ENCODE results near the gene BMPR1B.
A peak's percentile ranks its signal among the peaks of the same experiment; 100 is the strongest.
"Not testable (repeated sequence)": the region's sequence is repeated elsewhere in the genome, so short reads cannot be mapped to it uniquely, and the experiment has no call there.

The BMPR1B gene

GRCh38 chr4:95038791-95039190 is 281.0 kb downstream of the BMPR1B start:
- no peak for DNase-seq (ENCODE audit: low spot score)

GRCh38 chr4:95044324-95044837 is 286.6 kb downstream of the BMPR1B start:
- DNase-seq (ENCODE audit: low spot score): no peak

GRCh38 chr4:95045429-95045828 is 287.7 kb downstream of the BMPR1B start:
- DNase-seq (ENCODE audit: low spot score): no peak

- DNase-seq (ENCODE audit: low spot score): no peak
These were observed 290.5 kb downstream of the BMPR1B start for GRCh38 chr4:95048296-95048695.

- peak; percentile 12 for DNase-seq (ENCODE audit: low spot score)
These were observed 291.9 kb downstream of the BMPR1B start for GRCh38 chr4:95049551-95050233.

GRCh38 chr4:95050980-95051701 is 293.4 kb downstream of the BMPR1B start:
- DNase-seq (ENCODE audit: low spot score): no peak

- DNase-seq (ENCODE audit: low spot score): no peak
These were observed 293.9 kb downstream of the BMPR1B start for GRCh38 chr4:95051702-95052020.

- DNase-seq (ENCODE audit: low spot score): no peak
These were observed 301.2 kb downstream of the BMPR1B start for GRCh38 chr4:95058991-95059390.

GRCh38 chr4:95059663-95060062 is 301.9 kb downstream of the BMPR1B start:
- no peak for DNase-seq (ENCODE audit: low spot score)

- no peak for DNase-seq (ENCODE audit: low spot score)
These were observed 303.5 kb downstream of the BMPR1B start for GRCh38 chr4:95061220-95061619.

GRCh38 chr4:95061801-95062200 is 304.0 kb downstream of the BMPR1B start:
- not testable (repeated sequence) for DNase-seq (ENCODE audit: low spot score)

GRCh38 chr4:95066050-95066449 is 308.3 kb downstream of the BMPR1B start:
- no peak for DNase-seq (ENCODE audit: low spot score)

- no peak for DNase-seq (ENCODE audit: low spot score)
These were observed 310.6 kb downstream of the BMPR1B start for GRCh38 chr4:95068401-95068800.

GRCh38 chr4:95068818-95069478 is 311.2 kb downstream of the BMPR1B start:
- DNase-seq (ENCODE audit: low spot score): no peak

GRCh38 chr4:95071851-95072250 is 314.1 kb downstream of the BMPR1B start:
- DNase-seq (ENCODE audit: low spot score): no peak

- no peak for DNase-seq (ENCODE audit: low spot score)
These were observed 315.9 kb downstream of the BMPR1B start for GRCh38 chr4:95073646-95074045.

GRCh38 chr4:95077864-95078263 is 320.1 kb downstream of the BMPR1B start:
- DNase-seq (ENCODE audit: low spot score): no peak

GRCh38 chr4:95080969-95081368 is 323.2 kb downstream of the BMPR1B start:
- no peak for DNase-seq (ENCODE audit: low spot score)

- no peak for DNase-seq (ENCODE audit: low spot score)
These were observed 326.8 kb downstream of the BMPR1B start for GRCh38 chr4:95084584-95084983.

- DNase-seq (ENCODE audit: low spot score): no peak
These were observed 327.5 kb downstream of the BMPR1B start for GRCh38 chr4:95085124-95085833.

GRCh38 chr4:95086551-95086950 is 328.8 kb downstream of the BMPR1B start:
- no peak for DNase-seq (ENCODE audit: low spot score)

- DNase-seq (ENCODE audit: low spot score): peak; percentile 8
These were observed 330.1 kb downstream of the BMPR1B start for GRCh38 chr4:95087657-95088455.

Measured in AG08396 (cell line).